ENCODE results near the gene PSMC3. TPM values are rescaled to one million over a fixed set of nuclear protein-coding genes. Genes with fewer than 3 reads are reported as not detected.
A peak's percentile ranks its signal among the peaks of the same experiment; 100 is the strongest.

PSMC3 gene
- total and polyA plus RNA-seq, 4 donors, result 61.6 to 192 (median 141) TPM

GRCh38 chr11:47436726-47437125 is 10.5 kb upstream of the PSMC3 start:
- DNase-seq, result no peak

GRCh38 chr11:47435687-47436086 is 9.4 kb upstream of the PSMC3 start:
- Histone ChIP-seq H3K36me3 (ENCODE audit: control insufficient read depth in 4 of 4, insufficient read depth in 4 of 4, low read length in 4 of 4) (no peaks in the 10 kb centered on the region), H3K4me3 (no peak overlapping the region), H3K27ac (ENCODE audit: low read depth in 1 of 2, low read length in 1 of 2) (no peak overlapping the region), H3K9ac (ENCODE audit: insufficient read depth in 1 of 2, low read length in 2 of 2) (no peak overlapping the region), H3K27me3 (ENCODE audit: control insufficient read depth in 3 of 3, insufficient read depth in 3 of 3, low read length in 2 of 3) (no peaks in the 10 kb centered on the region), H3K9me3 (ENCODE audit: control insufficient read depth in 4 of 4, insufficient read depth in 3 of 4, low read length in 3 of 4) (no peaks in the 10 kb centered on the region), H3K4me1 (ENCODE audit: control insufficient read depth in 5 of 5, insufficient read depth in 5 of 5, low read length in 5 of 5) (peaks cover 0 to 4% (median 0%) of the 10 kb centered on the region in 5 donors)
- no peak for ATAC-seq (ENCODE audit: insufficient read depth, low FRiP score)
- no peak for DNase-seq
- 80 to 96% methylated on average over 3 of the region's 3 CpGs for WGBS, 2 donors
- TF ChIP-seq CTCF (IDR thresholded peaks at IDR 0.05; ENCODE audit: control extremely low read depth, extremely low read depth), result no peak

More at GRCh38 chr11:47436726-47437125, 10.5 kb upstream of the PSMC3 start:
- no peak overlapping the region for H3K9ac ChIP-seq (ENCODE audit: insufficient read depth in 1 of 2, low read length in 2 of 2)
- H3K36me3 ChIP-seq (ENCODE audit: control insufficient read depth in 4 of 4, insufficient read depth in 4 of 4, low read length in 4 of 4), result no peaks in the 10 kb centered on the region
- H3K4me1 ChIP-seq (ENCODE audit: control insufficient read depth in 5 of 5, insufficient read depth in 5 of 5, low read length in 5 of 5), result peaks cover 0 to 4% (median 0%) of the 10 kb centered on the region in 5 donors
- no peaks in the 10 kb centered on the region for H3K27me3 ChIP-seq (ENCODE audit: control insufficient read depth in 3 of 3, insufficient read depth in 3 of 3, low read length in 2 of 3)
- H3K4me3 ChIP-seq, result no peak overlapping the region
- no peak for TF ChIP-seq CTCF (IDR thresholded peaks at IDR 0.05; ENCODE audit: control extremely low read depth, extremely low read depth)
- 97 to 98% methylated on average over 3 of the region's 3 CpGs for WGBS, 2 donors
- H3K27ac ChIP-seq (ENCODE audit: low read depth in 1 of 2, low read length in 1 of 2), result no peak overlapping the region
- H3K9me3 ChIP-seq (ENCODE audit: control insufficient read depth in 4 of 4, insufficient read depth in 3 of 4, low read length in 3 of 4), result no peaks in the 10 kb centered on the region
- no peak for ATAC-seq (ENCODE audit: insufficient read depth, low FRiP score)

GRCh38 chr11:47434011-47434786 is 8.0 kb upstream of the PSMC3 start:
- Histone ChIP-seq H3K9ac (ENCODE audit: insufficient read depth in 1 of 2, low read length in 2 of 2) (no peak overlapping the region), H3K9me3 (ENCODE audit: control insufficient read depth in 4 of 4, insufficient read depth in 3 of 4, low read length in 3 of 4) (no peaks in the 10 kb centered on the region), H3K27ac (ENCODE audit: low read depth in 1 of 2, low read length in 1 of 2) (no peak overlapping the region), H3K4me3 (no peak overlapping the region), H3K27me3 (ENCODE audit: control insufficient read depth in 3 of 3, insufficient read depth in 3 of 3, low read length in 2 of 3) (no peaks in the 10 kb centered on the region), H3K36me3 (ENCODE audit: control insufficient read depth in 4 of 4, insufficient read depth in 4 of 4, low read length in 4 of 4) (no peaks in the 10 kb centered on the region), H3K4me1 (ENCODE audit: control insufficient read depth in 5 of 5, insufficient read depth in 5 of 5, low read length in 5 of 5) (peaks cover 0 to 4% (median 0%) of the 10 kb centered on the region in 5 donors)
- no peak for TF ChIP-seq CTCF (IDR thresholded peaks at IDR 0.05; ENCODE audit: control extremely low read depth, extremely low read depth)
- ATAC-seq (ENCODE audit: insufficient read depth, low FRiP score) (no peak), DNase-seq (peak in 1 of 3 donors; percentile 21)
- 84 to 92% methylated on average over 7 of the region's 7 CpGs for WGBS, 2 donors
